Endothelial cell of umbilical vein (primary cell): ENCODE results near the gene WDR13.

Experiments
- MYC ChIP-seq: IDR thresholded peaks from one replicate; pipeline ENCODE4 v1.6.1; 2011; ENCODE audit warnings: mild to moderate bottlenecking, low read depth, low read length
- POLR2A ChIP-seq: IDR thresholded peaks from 2 replicates; pipeline ENCODE4 v1.6.1; 2012; ENCODE audit warnings: low read depth, mild to moderate bottlenecking, control low read depth, low read length
- POLR2AphosphoS5 ChIP-seq: IDR thresholded peaks from 2 replicates; pipeline ENCODE4 v1.6.1; 2012; ENCODE audit warnings: low read depth, mild to moderate bottlenecking, control low read depth, low read length, moderate library complexity; ENCODE audit not compliant: insufficient read depth
- TF ChIP-seq, protein P1 (sequence below), 2 donors: IDR thresholded peaks; 1 replicate in 1 of 2; 2 replicates in 1 of 2; pipeline ENCODE4 v1.5.1; 2011; ENCODE audit warnings: low read length in 2 of 2, mild to moderate bottlenecking in 2 of 2, moderate library complexity in 2 of 2, control low read depth in 1 of 2, inconsistent platforms in 1 of 2, low read depth in 1 of 2; ENCODE audit not compliant: insufficient read depth in 1 of 2; ENCODE audit errors: extremely low read depth in 1 of 2

DNA sequence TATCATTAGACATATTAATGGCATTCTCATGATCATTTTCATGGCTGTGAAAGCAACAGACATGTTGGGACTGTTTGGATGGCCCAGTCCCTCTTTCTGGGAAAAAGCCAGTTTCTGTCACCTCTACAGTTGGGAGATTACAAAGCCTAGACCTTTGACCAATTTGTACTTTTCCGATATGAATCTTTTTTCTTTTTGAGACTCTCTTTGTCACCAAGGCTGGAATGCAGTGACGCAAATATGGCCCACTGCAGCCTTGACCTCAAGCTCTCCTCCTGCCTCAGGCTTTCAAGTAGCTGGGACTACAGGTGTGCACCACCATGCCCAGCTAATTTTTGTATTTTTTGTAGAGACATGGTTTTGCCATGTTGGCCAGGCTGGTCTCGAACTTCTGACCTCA is 48.4 kb upstream of the WDR13 start:
- TF ChIP-seq, protein P1, sequence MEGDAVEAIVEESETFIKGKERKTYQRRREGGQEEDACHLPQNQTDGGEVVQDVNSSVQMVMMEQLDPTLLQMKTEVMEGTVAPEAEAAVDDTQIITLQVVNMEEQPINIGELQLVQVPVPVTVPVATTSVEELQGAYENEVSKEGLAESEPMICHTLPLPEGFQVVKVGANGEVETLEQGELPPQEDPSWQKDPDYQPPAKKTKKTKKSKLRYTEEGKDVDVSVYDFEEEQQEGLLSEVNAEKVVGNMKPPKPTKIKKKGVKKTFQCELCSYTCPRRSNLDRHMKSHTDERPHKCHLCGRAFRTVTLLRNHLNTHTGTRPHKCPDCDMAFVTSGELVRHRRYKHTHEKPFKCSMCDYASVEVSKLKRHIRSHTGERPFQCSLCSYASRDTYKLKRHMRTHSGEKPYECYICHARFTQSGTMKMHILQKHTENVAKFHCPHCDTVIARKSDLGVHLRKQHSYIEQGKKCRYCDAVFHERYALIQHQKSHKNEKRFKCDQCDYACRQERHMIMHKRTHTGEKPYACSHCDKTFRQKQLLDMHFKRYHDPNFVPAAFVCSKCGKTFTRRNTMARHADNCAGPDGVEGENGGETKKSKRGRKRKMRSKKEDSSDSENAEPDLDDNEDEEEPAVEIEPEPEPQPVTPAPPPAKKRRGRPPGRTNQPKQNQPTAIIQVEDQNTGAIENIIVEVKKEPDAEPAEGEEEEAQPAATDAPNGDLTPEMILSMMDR (IDR thresholded peaks at IDR 0.05; ENCODE audit: extremely low read depth in 1 of 2, insufficient read depth in 1 of 2, low read depth in 1 of 2, low read length in 2 of 2), result no peak
- TF ChIP-seq MYC (no peak), POLR2A (no peak), POLR2AphosphoS5 (no peak)
